Fibroblast of peridontal ligament (primary cell): ENCODE results near the gene ARFGAP1.

Source experiments
- DNase-seq: peaks from one replicate; pipeline ENCODE4 v3.0.0-alpha.2; 2010; ENCODE audit errors: extremely low read depth

Gene ARFGAP1

DNA sequence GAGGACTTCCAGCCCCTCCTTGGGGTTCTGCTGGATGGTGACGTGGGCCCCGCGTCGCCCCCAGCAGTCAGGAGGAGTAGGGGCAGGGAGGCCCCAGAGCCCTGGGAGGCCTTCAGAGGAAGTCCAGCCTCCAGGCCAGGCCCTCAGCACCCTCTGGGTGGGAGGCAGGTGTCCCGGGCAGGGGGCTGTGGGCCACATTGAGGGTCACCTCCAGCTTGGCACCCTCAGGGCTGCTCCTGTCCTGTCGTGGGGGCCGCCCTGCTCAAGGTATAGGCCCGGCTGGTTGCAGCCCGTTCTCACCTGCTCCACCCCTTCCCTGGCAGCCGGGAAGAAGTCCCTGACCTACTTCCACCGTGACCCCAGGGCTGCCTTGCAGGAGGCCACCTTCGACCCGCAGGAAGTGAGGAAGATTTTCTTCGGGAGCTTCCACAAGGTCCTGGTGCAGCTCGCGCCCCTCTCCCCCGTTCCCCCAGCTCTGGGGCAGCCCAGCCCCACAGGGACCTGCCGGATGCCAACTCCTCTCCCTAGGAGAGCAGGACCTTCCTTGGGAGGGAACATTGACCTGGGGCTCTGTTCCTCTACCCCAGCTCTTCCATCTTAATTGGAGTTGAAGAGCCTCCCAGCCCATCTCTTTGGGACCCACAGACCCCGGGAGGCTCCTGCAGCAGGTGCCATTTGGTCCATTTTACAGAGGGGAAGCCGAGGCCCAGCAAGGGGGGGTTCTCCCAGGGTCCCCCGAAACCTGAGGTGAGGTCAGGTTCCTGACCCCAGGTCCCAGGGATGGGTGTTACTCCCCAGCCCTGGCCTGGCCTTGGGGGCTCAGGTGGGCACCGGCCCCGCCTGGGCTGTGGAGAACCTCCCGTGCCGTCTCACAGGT is 46.8 kb downstream of the ARFGAP1 start:
- no peak for DNase-seq

DNA sequence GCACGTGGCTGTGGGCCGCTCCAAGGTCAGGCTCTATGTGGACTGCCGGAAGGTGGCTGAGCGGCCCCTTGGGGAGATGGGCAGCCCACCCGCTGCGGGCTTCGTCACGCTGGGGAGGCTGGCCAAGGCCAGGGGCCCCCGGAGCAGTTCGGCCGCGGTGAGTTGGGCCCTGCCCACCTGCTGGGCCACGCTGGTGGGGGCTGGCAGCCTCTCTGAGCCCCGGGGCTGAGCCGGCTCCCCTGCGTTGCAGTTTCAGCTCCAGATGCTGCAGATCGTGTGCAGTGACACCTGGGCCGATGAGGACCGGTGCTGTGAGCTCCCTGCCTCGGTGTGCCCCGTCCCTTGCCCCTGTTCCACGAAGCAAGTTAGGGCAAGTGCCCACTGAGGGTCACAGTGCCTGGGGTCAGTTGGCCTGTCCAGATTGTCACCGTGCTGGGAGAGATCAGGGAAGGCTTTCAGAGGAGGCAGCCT is 47.5 kb downstream of the ARFGAP1 start:
- DNase-seq: no peak

DNA sequence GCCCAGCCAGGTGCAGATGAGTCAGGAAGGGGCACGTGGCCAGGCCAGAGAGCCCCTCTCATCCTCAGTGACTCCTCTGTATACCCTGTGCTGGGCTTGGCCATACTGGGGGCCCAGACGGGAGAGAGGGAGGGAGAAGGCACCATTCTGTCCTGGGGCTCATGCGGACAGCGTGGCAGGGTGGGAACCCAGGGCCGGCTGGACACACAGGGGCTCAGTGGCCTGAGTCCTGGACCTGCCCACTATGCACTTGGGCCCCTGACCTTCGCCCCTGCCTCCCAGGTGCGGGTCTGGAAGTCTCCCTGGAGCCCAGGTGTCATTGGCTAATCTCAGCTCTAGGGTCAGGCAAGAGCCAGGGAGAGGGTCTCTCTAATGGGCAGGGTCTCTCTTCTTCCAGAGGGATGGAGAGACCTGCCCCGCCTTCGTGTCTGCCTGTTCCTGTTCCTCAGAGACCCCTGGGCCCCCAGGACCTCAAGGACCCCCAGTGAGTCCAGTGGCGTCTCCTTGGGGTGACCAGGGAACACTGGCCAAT is 48.1 kb downstream of the ARFGAP1 start:
- DNase-seq: no peak

DNA sequence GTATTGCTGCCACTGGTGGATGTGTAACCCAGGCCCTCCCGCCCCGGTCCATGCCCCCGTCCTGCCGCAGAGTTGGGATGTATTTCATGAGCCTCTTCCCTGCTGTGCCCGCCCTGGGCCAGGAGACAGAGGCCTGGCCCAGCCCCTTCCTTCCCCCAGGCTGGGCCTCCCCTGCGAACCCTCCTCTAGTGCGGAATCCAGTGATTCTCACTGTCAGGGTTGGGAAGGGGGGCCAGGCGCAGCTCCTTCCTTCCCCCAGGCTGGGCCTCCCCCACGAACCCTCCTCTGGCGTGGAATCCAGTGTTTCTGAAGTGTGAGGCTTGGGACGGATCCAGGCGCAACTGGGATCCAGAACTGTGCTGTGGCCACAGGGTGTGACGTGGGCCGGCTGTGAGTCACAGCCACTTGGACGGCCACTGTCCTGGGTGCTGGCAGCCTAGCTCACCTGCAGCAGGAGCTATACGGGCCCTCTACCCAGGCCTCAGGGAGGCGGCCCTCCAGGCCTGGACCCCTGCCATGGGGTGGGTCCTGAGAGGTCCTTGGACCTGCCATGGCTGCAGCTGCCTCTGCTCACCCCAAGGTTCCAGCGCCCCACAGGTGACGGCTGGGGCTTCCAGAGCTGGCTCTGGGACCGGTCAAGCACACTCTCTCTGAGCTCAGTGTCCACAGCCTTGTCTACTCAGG is 48.7 kb downstream of the ARFGAP1 start:
- no peak for DNase-seq

DNA sequence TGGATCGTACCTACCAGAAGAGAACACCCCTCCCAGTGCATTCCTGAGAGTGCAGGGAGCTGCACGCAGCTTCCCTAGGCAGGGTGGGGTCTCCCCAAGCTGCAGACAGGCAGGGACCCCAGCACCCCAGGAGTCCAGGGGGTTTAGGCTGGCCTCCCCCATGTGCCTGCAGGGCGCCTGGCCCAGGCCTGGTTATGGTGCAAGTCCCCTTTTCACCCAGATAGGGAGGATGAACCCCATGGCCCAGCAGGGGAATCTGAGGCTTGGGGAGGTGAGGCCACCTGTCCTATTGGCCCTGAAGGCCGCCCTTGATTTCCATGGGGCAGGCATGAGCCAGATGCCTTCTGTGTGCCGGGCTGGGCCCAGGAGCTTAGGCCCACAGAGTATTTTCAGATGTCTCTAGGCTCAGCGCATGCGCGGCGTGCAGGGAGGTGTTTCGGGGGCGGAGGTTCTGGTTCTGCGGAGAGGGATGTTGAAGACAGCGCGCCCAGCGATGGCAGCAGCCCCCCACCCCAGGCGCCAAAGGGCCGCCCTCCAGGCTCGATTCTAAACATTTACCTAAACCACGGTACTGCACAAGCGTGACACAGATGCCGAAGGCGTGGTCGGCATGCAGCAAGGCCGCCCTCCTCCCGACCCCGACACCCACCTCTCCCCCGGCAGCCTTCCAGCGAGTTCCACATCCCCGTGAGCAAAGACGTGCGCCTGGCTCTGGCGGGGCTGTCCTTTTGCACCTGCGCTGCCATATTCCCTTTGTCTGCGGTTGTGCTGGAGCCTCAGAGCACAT is 49.7 kb downstream of the ARFGAP1 start:
- DNase-seq: no peak

DNA sequence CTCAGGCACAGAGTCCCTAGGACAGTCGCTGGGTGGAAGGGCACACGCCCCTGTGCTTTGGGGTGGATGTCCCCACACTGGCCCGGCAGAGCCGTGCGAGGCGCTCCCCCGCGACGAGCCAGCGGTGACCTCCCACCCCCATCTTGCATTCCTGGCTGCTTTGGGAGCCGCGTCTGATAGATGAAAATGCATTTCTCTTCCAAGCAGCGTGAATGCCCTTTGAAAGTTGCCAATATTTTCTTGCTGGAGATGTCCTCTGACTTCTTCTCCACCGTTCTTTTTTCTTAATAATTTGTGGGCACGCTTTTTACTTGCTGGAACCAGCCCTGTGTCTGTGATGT is 50.3 kb downstream of the ARFGAP1 start:
- DNase-seq: no peak

DNA sequence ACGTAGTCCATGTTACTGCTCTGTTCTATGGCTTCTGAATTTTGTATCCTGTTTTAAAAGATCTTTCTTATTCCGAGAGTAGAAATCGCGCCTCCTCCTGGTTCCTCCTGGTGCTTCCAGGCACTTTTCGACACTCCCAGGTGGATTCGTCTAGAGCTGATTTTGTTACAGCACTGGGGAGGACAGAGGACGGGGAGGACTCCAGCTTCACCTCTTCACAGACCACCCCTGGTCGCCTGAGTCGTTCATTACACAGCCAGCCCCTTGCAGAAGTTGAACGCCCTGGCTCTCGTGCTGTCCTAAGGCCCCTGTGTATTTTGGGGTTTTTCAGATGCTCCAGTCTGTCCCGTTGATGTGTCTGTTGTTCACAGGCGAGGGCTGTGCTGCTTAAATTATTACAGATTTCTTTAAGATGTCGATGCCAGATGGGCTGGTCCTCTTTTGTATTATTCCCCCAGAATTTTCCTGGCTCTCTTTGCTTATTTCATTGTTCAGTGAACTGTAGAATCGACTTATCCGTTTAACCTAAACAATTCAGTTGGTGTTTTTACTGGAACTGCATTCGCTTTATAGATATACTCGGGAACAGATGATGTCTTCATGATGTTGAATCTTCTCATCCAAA is 50.9 kb downstream of the ARFGAP1 start:
- DNase-seq: no peak

DNA sequence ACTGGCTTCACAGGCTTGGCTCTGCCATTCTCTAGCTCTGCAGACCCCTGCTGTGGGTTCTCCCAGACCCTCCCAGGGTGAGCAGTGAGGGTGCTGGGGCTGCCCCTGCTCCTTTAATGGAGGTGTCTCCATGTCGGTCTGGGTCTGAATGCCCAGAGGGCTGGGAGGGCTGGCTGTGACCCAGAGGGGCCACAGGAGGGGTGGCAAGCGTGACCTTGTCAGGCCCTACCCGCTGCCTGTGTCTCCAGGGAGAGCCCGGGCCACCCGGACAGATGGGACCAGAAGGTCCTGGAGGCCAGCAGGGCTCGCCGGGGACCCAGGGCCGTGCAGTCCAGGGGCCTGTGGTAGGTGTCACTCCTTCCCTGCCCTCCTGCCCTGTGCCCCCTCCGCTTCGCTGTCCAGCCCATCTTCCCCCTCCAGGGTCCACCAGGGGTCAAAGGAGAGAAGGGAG is 52.4 kb downstream of the ARFGAP1 start:
- no peak for DNase-seq

DNA sequence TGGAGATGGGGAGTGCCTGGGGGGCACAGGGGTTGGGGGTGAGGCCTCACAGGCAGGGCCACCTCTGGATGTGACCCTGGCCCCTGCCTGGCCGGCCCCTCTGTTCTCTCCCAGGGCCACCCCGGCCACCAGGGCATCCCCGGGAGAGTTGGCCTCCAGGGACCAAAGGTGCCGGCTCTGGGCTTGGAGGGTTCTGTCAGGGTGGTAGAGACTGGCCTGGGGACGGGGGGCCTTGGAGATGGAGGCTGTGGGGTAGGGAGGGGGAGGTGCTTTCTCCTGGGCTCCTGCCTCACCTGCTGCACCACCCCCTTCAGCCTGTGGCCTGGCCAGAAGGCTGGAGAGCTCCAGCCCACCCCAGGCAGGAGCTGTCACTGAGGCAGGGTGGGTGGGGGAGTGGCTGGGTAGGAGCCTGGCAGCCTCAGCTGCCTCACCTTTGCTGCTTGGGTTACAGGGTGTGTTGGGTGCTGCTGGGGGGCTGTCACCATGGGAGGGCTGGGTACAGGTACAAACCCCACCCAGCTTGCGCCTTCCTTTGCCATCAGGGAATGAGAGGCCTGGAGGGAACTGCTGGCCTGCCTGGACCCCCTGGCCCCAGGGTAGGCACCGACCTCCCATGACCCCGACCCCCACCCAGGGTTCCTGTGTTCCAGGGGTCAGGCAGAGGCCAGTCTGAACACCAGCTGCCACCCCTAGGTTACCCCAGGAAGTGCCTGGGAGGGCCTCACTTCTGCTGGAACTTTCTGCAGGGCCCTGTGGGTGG is 53.1 kb downstream of the ARFGAP1 start:
- no peak for DNase-seq

DNA sequence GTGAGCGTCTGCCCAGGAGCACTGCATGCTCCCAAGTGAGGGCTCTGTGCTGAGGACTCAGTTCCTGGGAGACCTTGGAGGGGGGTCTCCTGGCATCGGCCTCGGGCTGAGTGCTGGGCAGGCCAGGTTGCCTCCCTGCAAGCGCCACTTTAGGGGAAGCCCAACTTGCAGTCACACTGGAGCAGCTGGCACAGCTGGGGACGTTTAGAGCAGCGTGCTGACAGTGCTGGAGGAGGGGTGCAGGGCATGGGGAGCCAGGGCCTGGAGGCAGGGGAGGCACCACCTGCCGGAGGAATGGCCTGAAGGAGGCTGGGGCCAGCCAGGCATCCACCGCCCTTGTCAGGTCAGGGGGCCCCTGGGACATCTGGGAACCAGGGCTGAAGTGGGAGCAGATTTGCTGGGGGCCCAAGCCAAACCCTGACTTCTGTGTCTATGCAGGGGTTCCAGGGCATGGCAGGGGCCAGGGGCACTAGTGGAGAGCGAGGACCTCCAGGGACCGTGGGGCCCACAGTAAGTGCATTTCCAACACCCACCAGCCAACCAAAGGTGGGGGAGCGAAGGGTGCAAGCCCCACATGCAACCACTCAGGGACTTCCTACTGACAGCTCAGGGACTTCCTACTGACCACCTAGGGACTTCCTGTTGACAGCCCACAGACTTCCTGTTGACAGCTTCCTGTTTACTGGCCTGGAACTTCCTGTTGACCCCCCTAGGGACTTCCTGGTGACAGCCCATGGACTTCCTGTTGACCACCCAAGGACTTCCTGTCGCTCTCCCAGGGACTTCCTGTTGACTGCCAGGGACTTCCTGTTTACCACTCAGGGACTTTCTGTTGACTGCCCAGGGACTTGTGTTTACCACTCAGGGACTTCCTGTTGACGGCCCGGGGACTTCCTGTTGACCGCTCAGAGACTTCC is 54.0 kb downstream of the ARFGAP1 start:
- no peak for DNase-seq

DNA sequence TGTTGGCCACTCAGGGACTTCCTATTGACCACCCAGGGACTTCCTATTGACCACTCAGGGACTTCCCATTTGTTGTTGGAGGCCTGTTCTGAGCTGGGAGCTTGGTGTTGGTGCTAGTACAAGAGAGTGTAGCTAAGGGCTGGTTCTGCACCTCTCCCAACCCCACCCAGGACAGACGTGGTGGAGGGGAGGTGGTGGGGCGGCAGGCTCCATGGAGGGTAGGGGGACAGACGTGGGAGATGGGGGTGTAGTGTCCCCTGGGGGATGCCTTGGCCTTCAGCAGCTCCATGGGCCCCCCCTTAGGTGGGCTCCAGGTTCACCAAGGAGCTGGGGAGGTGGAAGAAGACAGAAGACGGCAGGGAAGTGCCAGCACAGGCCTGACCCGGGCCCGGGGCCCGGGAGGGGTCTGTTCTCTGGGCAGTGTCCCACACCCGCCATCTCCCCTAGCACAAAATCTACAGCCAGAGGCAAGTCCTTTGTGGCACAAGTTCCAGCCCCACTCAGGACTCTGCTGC is 54.7 kb downstream of the ARFGAP1 start:
- no peak for DNase-seq

DNA sequence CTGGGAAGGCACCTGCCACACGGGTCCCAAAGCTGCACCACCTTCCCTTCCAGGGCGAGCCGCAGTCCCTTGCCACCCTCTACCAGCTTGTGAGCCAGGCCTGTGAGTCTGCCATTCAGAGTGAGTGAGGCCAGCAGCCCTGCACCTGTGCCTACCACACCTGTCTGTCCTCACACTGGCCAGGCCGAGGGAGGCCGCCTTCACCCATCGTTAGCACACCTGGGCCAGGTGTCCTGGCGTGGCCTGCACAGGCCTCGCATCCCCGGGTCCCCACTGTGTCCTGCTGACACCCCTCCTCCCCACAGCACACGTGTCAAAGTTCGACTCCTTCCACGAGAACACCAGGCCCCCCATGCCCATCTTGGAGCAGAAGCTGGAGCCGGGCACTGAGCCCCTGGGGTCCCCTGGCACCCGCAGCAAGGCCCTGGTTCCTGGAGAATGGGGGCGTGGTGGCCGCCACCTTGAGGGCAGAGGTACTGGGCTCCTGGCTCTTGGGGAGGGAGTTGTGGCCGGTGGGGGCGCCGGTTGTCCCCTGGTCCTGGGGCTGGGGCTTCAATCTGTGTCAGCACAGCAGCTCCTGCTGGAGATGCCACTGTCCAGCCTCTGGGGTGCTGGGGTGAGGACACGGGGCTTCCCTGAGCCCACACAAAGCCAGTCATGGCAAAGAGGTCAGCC is 55.5 kb downstream of the ARFGAP1 start:
- DNase-seq: no peak

DNA sequence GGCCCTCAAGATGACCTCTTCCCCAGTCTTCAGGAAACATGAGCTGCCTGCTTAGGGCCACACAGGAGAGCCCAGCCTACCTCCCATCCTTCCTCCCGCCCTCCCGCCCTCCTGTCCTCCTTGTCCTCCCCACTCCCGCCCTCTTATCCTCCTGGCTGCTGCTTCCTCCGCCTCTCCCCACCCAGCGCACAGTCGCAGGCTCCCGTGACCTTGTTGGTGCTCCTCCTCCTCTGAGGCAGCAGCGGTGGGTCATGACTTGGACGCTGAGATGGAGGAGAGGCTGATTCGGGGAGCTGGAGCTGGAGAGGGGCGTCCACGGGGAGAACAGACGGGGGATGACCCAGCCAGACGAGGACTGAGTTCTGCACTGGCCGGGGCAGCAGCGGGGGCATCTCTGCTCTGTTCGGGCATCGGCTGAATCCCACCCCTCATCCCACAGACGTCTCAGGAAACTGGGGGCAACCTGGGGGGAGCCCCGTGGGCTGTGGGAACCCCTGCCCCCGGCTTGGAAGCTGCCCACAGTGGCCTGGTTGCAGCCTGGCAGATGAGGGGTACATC is 56.2 kb downstream of the ARFGAP1 start:
- no peak for DNase-seq

DNA sequence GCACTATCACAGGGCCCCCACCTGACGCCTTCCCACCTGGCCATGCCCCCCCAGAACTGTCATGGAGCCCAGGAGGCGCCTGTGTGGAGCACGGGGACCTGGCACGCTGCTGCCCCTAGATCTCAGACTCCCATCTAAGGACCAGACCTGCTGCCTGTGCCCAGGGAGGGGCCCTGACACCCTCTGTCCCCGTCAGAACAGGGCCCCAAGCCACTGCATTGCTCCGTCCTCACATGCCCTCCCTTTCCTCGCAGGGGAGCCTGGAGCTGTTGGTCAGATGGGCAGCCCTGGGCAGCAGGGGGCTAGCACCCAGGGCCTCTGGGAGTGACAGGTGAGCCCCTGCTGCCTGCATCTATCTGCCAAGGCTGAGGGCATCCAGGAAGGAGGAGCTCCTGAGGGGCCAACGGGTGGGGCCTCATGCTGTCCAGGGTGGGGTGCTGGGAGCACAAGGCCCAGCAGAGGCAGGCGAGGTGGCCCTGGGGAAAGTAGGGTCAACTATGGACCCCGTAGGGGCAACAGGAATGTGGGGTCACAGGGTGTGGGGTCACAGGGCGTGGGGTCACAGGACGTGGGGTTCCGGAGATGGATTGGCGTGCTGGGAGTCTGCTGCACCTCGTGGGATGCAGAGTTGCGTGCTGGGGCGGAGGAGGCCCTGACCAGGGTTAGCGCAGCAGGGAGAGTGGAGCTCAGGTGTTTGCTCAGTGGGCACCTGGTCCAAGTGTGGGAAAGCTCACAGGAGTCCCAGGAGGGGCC is 56.9 kb downstream of the ARFGAP1 start:
- DNase-seq: no peak

DNA sequence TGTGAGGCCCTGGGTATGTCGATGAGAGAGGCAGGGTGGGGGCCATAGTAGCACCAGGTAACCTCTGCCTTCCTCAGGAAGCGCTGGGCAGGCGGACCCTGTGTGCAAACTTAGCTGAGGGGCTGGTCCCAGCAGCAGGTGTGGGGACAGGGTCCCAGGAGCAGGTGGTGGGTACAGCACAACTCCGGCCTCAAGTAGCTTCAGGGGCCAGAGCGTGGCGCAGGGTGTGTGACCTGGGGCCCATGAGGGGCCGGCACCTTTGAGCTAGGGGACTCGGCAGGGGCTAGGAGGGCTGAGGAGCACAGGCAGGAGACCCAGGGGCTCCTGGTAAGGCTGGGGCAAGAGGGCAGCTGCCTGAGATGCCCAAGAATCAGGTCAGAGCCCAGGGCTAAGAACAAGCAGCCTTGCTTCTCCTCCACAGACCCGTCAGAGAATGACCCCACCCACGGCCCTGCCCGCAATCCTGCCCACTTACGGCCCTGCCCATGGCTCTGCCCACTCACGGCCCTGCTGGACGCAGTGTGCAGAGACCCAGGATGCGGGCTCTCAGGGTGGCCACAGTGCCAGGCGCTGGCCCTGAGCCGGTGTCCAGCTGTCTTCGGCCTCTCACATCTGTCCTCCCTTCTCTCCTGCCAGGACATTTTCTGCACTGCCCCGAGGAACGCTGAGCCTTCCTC is 57.6 kb downstream of the ARFGAP1 start:
- DNase-seq: no peak

DNA sequence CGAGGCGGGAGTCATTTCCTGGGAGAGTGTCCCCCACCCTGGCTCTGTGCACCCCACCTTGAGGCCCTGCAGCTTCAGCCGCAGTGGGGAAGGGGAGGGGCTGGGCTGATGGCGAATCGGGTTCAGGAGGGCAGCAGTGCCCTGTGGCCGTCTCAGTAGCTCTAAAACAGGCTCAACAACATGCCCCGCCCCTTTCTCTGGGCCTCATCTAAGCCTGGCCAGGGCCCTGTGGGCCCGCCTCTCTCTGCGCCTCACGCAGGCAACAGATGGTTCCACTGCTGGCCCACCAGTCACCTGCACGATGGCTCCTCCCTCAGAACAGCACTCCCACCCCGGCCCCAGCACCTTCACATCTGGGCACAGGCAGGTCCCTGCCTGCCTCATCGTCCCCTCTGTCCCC is 58.3 kb downstream of the ARFGAP1 start:
- DNase-seq: no peak

DNA sequence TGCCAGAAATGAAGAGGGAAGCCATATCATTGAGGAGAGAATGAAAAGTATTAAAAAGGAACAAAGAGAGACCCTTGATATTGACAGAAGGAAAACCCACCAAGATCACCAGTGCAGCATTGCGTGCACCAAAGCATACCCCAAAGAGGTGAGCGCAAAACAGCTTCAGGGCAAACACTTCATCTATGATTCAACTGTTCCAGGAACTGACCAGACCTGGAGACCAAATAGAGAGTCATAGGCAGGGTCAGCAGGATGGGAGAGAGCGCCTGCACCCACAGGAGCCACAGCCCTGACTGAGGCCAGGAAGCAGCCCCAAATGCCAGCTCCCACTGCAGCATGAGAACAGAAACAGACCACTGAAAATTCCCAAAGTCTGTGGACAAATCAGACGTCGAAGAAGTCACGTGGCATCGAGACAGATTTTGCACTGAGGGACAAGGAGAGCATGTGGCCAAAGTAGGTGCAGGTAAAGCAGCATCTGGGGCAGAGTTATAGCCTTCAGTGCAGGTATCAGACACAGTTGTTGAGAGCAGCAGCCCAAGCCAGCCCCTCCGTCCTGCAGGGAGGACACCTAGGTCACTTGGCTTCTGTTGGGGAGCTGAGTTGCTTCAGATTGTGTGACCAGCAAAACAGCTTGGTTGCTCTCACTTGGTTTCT is 59.3 kb downstream of the ARFGAP1 start:
- DNase-seq: no peak
